B cell (primary cell): ENCODE data around the gene VHLL. TPM values are rescaled to one million over a fixed set of nuclear protein-coding genes. Genes with fewer than 3 reads are reported as not detected.

Experiments used
- ATAC-seq: fragments of 200-7000 bp; cut with Tn5 transposase; one replicate; pipeline ENCODE4 v1.10.0; 2021; ENCODE audit warnings: low read depth, mild to moderate bottlenecking, moderate number of reproducible peaks, moderate library complexity
- CTCF ChIA-PET: fragments of 350-600 bp; sonication (Branson Sonifier 250); formaldehyde crosslinking; loops from one replicate; lab custom pipeline; 2021; ENCODE audit warnings: antibody characterized with exemption, inconsistent platforms; lab: Charles Lee
- POLR2A ChIA-PET: fragments of 350-600 bp; sonication (Branson Sonifier 250); formaldehyde crosslinking; loops from one replicate; lab custom pipeline; 2021; ENCODE audit warnings: antibody characterized with exemption; lab: Charles Lee
- DNase-seq: peaks from one replicate; pipeline ENCODE4 v3.0.0; 2013
- H2AFZ ChIP-seq: 2 replicates; pipeline ENCODE4 v1.6.1; 2012; ENCODE audit warnings: mild to moderate bottlenecking, low read depth, low read length; ENCODE audit not compliant: insufficient read depth, poor library complexity, severe bottlenecking
- H3K27ac ChIP-seq, 2 donors: 1 replicate in 1 of 2; 2 replicates in 1 of 2; pipeline ENCODE4 v1.5.1; 2012 to 2013; ENCODE audit warnings: low read length in 2 of 2, mild to moderate bottlenecking in 2 of 2, moderate library complexity in 1 of 2
- H3K27me3 ChIP-seq, 4 experiments: fragments of 200-600 bp in 1 of 4; sonication (generic) in 1 of 4; replicated peaks in 1 of 4; 1 replicate in 2 of 4; 2 replicates in 2 of 4; pipeline versions ENCODE4 v1.6.1 to v1.7.0; 2013 to 2016; ENCODE audit warnings: low read length in 3 of 4, mild to moderate bottlenecking in 2 of 4, mixed read lengths in 1 of 4, moderate library complexity in 1 of 4; ENCODE audit not compliant: insufficient read depth in 4 of 4, control insufficient read depth in 3 of 4; ENCODE audit errors: control extremely low read depth in 1 of 4
- H3K36me3 ChIP-seq, 2 experiments: replicated peaks in 1 of 2; 1 replicate in 1 of 2; 2 replicates in 1 of 2; pipeline versions ENCODE4 v1.6.1 to v1.7.1; 2013; ENCODE audit warnings: low read length in 1 of 2; ENCODE audit not compliant: insufficient read depth in 2 of 2, control insufficient read depth in 1 of 2; ENCODE audit errors: control extremely low read depth in 1 of 2, extremely low read depth in 1 of 2
- H3K4me1 ChIP-seq, 2 donors: fragments of 200-600 bp in 1 of 2; sonication (generic) in 1 of 2; 1 replicate in 1 of 2; 2 replicates in 1 of 2; pipeline versions ENCODE4 v1.5.1 to v1.6.1; 2013 to 2017; ENCODE audit warnings: low read length in 2 of 2; ENCODE audit not compliant: control insufficient read depth in 2 of 2, insufficient read depth in 2 of 2
- H3K4me2 ChIP-seq: replicated peaks from 2 replicates; pipeline ENCODE3; 2012; ENCODE audit warnings: mild to moderate bottlenecking, low read depth, low read length; ENCODE audit not compliant: poor library complexity, severe bottlenecking
- H3K4me3 ChIP-seq, 5 experiments: fragments of 200-600 bp in 1 of 5; sonication (generic) in 1 of 5; 1 replicate in 3 of 5; 2 replicates in 2 of 5; pipeline versions ENCODE4 v1.5.1 to v1.7.0; 2011 to 2016; ENCODE audit warnings: low read length in 4 of 5, mild to moderate bottlenecking in 4 of 5, low read depth in 2 of 5, control low read depth in 1 of 5, moderate library complexity in 1 of 5; ENCODE audit not compliant: insufficient read depth in 1 of 5; ENCODE audit errors: control extremely low read depth in 1 of 5, extremely low read depth in 1 of 5
- H3K79me2 ChIP-seq: fragments of 200-600 bp; sonication (generic); one replicate; pipeline ENCODE4 v1.6.0; 2016; ENCODE audit warnings: low read length; ENCODE audit not compliant: control insufficient read depth, insufficient read depth
- H3K9ac ChIP-seq: fragments of 200-600 bp; sonication (generic); 2 replicates; pipeline ENCODE4 v1.6.1; 2017; ENCODE audit warnings: mild to moderate bottlenecking, low read length, moderate library complexity
- H3K9me3 ChIP-seq, 3 donors: one replicate each; pipeline versions ENCODE4 v1.6.1 to v1.7.1; 2013; ENCODE audit warnings: low read length in 2 of 3; ENCODE audit not compliant: control insufficient read depth in 2 of 3, insufficient read depth in 1 of 3; ENCODE audit errors: control extremely low read depth in 1 of 3
- H4K20me1 ChIP-seq: 2 replicates; pipeline ENCODE4 v1.6.0; 2012; ENCODE audit warnings: mild to moderate bottlenecking, low read length; ENCODE audit not compliant: insufficient read depth, control insufficient read depth, poor library complexity, severe bottlenecking
- H3K27ac Mint-ChIP-seq: one replicate; pipeline ENCODE4 v1.8.0; 2021; ENCODE audit warnings: mixed read lengths
- H3K27me3 Mint-ChIP-seq: one replicate; pipeline ENCODE4 v1.8.0; 2021; ENCODE audit warnings: mixed read lengths
- H3K4me1 Mint-ChIP-seq: one replicate; pipeline ENCODE4 v1.8.0; 2021; ENCODE audit warnings: mixed read lengths
- H3K4me3 Mint-ChIP-seq: one replicate; pipeline ENCODE4 v1.8.0; 2021; ENCODE audit warnings: mixed read lengths
- H3K9me3 Mint-ChIP-seq: one replicate; pipeline ENCODE4 v1.8.0; 2022; ENCODE audit warnings: mixed read lengths; ENCODE audit not compliant: insufficient read depth
- EZH2 ChIP-seq: IDR thresholded peaks from 2 replicates; pipeline ENCODE4 v1.6.1; 2012; ENCODE audit warnings: borderline replicate concordance, low read depth, mild to moderate bottlenecking, moderate library complexity, low read length; ENCODE audit not compliant: insufficient read depth, poor library complexity, severe bottlenecking
- WGBS: methylation state at CpG from one replicate; pipeline ENCODE4 v1.1.5; 2013; ENCODE audit warnings: missing lambda C conversion rate; ENCODE audit not compliant: insufficient coverage; 5-methylcytosine and 5-hydroxymethylcytosine counted together
- intact Hi-C: fragments of 100-400 bp; cut with micrococcal nuclease; formaldehyde crosslinking; loops from one replicate; pipeline ENCODE4 v1.10.0; 2022
- polyA plus RNA-seq: library from polyadenylated mRNA; depleted of rRNA; stranded (reverse); fragments of >200 nt; gene quantifications from 2 replicates; pipeline ENCODE4 v1.2.3, GENCODE V29; 2012
- total RNA-seq, 2 donors: library from RNA; stranded (reverse); fragments of 120-200 nt in 1 of 2; gene quantifications; 1 replicate in 1 of 2; 2 replicates in 1 of 2; pipeline versions ENCODE4 v1.2.3 to v1.2.4, GENCODE V29; 2013 to 2022
- TF ChIP-seq, protein P1 (sequence below): fragments of 200-600 bp; IDR thresholded peaks from one replicate; pipeline ENCODE4 v1.8.0; 2022; ENCODE audit warnings: antibody characterized with exemption, mild to moderate bottlenecking

Gene VHLL
- total and polyA plus RNA-seq, 2 donors (not counting 1 experiment from before 2014, with no cell fraction given) = 0.36 TPM; not detected in 1

DNA sequence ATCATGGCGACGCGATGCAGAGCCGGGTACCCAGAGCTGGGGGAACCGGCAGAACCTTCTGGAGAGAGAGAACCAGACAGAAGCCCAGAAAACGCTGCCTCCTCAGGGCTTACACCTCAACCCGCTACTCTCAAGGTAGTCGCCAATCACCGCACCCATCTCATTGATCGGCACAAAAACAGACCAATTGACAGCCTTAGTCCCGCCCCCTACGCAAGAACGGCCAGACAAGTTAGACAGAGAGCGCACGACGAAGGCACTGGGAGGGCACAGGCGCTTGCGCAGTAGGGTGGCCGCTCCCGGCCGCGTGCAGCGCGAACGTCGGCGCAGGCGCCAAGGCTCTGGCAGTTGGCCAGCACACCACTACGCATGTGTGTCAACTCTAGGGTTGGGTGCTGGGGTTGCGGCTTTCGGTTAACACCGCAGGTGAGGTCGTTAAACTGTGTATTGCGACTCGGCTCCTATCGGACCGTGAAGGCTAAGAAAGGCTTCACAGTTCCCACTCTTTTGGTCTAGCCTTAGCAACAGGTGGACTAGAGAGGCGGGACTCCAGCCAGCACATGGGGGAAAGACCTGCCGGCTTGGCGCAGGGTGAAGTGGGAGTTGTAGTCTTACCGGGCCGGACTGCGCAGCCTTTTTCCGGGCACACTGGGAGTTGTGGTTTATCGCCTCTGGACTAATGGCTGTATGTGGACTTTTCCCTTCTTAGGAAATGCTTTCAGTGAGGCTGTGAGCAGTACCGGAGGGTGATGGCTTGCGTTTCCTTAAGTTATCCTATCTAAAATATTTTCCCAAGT is 39.3 kb upstream of the VHLL start, which contains the start of the genes CCT3 and TSACC:
Gene CCT3 (minus strand): TSS at position 113 of the 797 bp plus-strand sequence. CDS start 108 bp downstream, at position 5.
Gene TSACC (plus strand): TSS at position 347 of the 797 bp plus-strand sequence. CDS start 1,232 bp downstream, outside the sequence.
- DNase-seq = peak; percentile 100
- Histone ChIP-seq H3K4me2 (peak within 1 kb of the TSS; percentile 79), H3K9me3 (no peaks in the 10 kb centered on the region), H3K4me3 (peak within 1 kb of the TSS; percentile 82 to 98 (median 87)), H3K27me3 (no peaks in the 10 kb centered on the region), H3K79me2 (peaks cover 37% of the 10 kb centered on the region), H3K36me3 (peaks cover 0 to 25% of the 10 kb centered on the region in 2 experiments), H3K27ac (peak within 1 kb of the TSS; percentile 70 to 74), H3K9ac (peak within 1 kb of the TSS; percentile 81), H2AFZ (peak within 1 kb of the TSS; percentile 77), H3K4me1 (peaks cover 13 to 19% of the 10 kb centered on the region in 2 donors), H4K20me1 (peaks cover 27% of the 10 kb centered on the region)
- ChIA-PET CTCF (interaction anchor here (0.8 to 1.0 kb wide), 3 partner anchors 47 to 319 kb away, joined by 3 to 4 read pairs (median 4); no protein-coding TSS in a partner anchor), POLR2A (interaction anchor here (0.6 kb wide), 1 partner anchor 128 kb away, joined by 3 read pairs; no protein-coding TSS in a partner anchor)
- Mint-ChIP-seq H3K9me3 (no peaks in the 10 kb centered on the region), H3K4me3 (peak within 1 kb of the TSS; percentile 97), H3K27ac (peak within 1 kb of the TSS; percentile 96), H3K27me3 (no peaks in the 10 kb centered on the region), H3K4me1 (peaks cover 35% of the 10 kb centered on the region)
- 0% methylated on average over 45 of the region's 47 CpGs for WGBS
- TF ChIP-seq, protein P1, sequence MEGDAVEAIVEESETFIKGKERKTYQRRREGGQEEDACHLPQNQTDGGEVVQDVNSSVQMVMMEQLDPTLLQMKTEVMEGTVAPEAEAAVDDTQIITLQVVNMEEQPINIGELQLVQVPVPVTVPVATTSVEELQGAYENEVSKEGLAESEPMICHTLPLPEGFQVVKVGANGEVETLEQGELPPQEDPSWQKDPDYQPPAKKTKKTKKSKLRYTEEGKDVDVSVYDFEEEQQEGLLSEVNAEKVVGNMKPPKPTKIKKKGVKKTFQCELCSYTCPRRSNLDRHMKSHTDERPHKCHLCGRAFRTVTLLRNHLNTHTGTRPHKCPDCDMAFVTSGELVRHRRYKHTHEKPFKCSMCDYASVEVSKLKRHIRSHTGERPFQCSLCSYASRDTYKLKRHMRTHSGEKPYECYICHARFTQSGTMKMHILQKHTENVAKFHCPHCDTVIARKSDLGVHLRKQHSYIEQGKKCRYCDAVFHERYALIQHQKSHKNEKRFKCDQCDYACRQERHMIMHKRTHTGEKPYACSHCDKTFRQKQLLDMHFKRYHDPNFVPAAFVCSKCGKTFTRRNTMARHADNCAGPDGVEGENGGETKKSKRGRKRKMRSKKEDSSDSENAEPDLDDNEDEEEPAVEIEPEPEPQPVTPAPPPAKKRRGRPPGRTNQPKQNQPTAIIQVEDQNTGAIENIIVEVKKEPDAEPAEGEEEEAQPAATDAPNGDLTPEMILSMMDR = no peak
- no peak for TF ChIP-seq EZH2
- ATAC-seq = peak; percentile 94
- intact Hi-C loops = loop anchor here (1.0 to 5.0 kb wide), 7 partner anchors 56 to 414 kb away; partner anchors contain the start of genes HDGF, MEF2D, MEX3A and PMF1
